Stimulated activated naive CD8-positive, alpha-beta T cell treated with anti-CD3 and anti-CD28 coated beads, Interleukin-15, amount 100 ng/mL, for 72 hours (primary cell): ENCODE data around the gene NELFB.
A peak's percentile ranks its signal among the peaks of the same experiment; 100 is the strongest.
"Not testable (repeated sequence)": the region's sequence is repeated elsewhere in the genome, so short reads cannot be mapped to it uniquely, and the experiment has no call there.

ENCODE experiments used
- ATAC-seq: fragments of 150-1000 bp; cut with Tn5 transposase; 2 replicates; pipeline ENCODE4 v1.10.0; 2021; ENCODE audit warnings: mild to moderate bottlenecking, moderate library complexity
- DNase-seq, 2 donors: peaks; one replicate each; pipeline ENCODE4 v3.0.0; 2021 to 2022
- H3K27ac Mint-ChIP-seq, 2 donors: one replicate each; pipeline ENCODE4 v1.8.0; 2022; ENCODE audit warnings: mild to moderate bottlenecking in 2 of 2, mixed read lengths in 2 of 2, moderate library complexity in 2 of 2
- H3K27me3 Mint-ChIP-seq: one replicate; pipeline ENCODE4 v1.8.0; 2022; ENCODE audit warnings: mixed read lengths
- H3K4me1 Mint-ChIP-seq: one replicate; pipeline ENCODE4 v1.8.0; 2022; ENCODE audit warnings: mild to moderate bottlenecking, mixed read lengths
- H3K4me3 Mint-ChIP-seq, 2 donors: one replicate each; pipeline ENCODE4 v1.8.0; 2022; ENCODE audit warnings: mild to moderate bottlenecking in 2 of 2, mixed read lengths in 2 of 2, moderate library complexity in 1 of 2
- H3K9me3 Mint-ChIP-seq, 2 donors: one replicate each; pipeline ENCODE4 v1.8.0; 2022; ENCODE audit warnings: mixed read lengths in 2 of 2

Gene NELFB

GRCh38 chr9:137250329-137251193 lies 4.6 kb upstream of the NELFB start:
- ATAC-seq = no peak
- peaks cover 13% of the 10 kb centered on the region for H3K4me1 Mint-ChIP-seq
- no peak overlapping the region for H3K4me3 Mint-ChIP-seq
- H3K27ac Mint-ChIP-seq = no peak overlapping the region
- DNase-seq = no peak
- H3K9me3 Mint-ChIP-seq = no peaks in the 10 kb centered on the region
- H3K27me3 Mint-ChIP-seq = peaks cover 6% of the 10 kb centered on the region

- Mint-ChIP-seq H3K4me3 (no peak within 1 kb of the TSS), H3K27me3 (peaks cover 6% of the 10 kb centered on the region), H3K4me1 (peaks cover 17% of the 10 kb centered on the region), H3K9me3 (no peaks in the 10 kb centered on the region), H3K27ac (no peak within 1 kb of the TSS)
- DNase-seq = no peak
- ATAC-seq = no peak
These were observed 4.0 kb upstream of the NELFB start, which contains the start of gene STPG3 for GRCh38 chr9:137251194-137251461. STPG3 (plus strand) TSS chr9:137251286; CDS start chr9:137251287, 1 bp downstream.

- no peak for DNase-seq
- Mint-ChIP-seq H3K27ac (no peak overlapping the region), H3K27me3 (peaks cover 6% of the 10 kb centered on the region), H3K4me3 (no peak overlapping the region), H3K9me3 (no peaks in the 10 kb centered on the region), H3K4me1 (peaks cover 22% of the 10 kb centered on the region)
- no peak for ATAC-seq
These were observed 3.4 kb upstream of the NELFB start for GRCh38 chr9:137251490-137252268.

- H3K27ac Mint-ChIP-seq = no peak overlapping the region
- no peak overlapping the region for H3K4me3 Mint-ChIP-seq
- H3K9me3 Mint-ChIP-seq = no peaks in the 10 kb centered on the region
- H3K4me1 Mint-ChIP-seq = peaks cover 24% of the 10 kb centered on the region
- H3K27me3 Mint-ChIP-seq = peaks cover 6% of the 10 kb centered on the region
- ATAC-seq (no peak), DNase-seq (no peak)
These were observed 2.3 kb upstream of the NELFB start for GRCh38 chr9:137252555-137253506.

GRCh38 chr9:137253717-137254623 lies 1.2 kb upstream of the NELFB start:
- ATAC-seq (no peak), DNase-seq (no peak)
- Mint-ChIP-seq H3K27ac (peak overlapping the region; percentile 80 to 84), H3K4me3 (peak overlapping the region; percentile 87 to 89), H3K27me3 (peaks cover 6% of the 10 kb centered on the region), H3K9me3 (no peaks in the 10 kb centered on the region), H3K4me1 (peaks cover 24% of the 10 kb centered on the region)

GRCh38 chr9:137255448-137256114 lies 454 bp downstream of the NELFB start:
- H3K27ac Mint-ChIP-seq = peak overlapping the region in 1 of 2 donors; percentile 13
- H3K4me3 Mint-ChIP-seq = peak overlapping the region; percentile 81 to 87
- ATAC-seq (no peak), DNase-seq (no peak)
- H3K9me3 Mint-ChIP-seq = no peaks in the 10 kb centered on the region
- H3K27me3 Mint-ChIP-seq = peaks cover 6% of the 10 kb centered on the region
- peaks cover 24% of the 10 kb centered on the region for H3K4me1 Mint-ChIP-seq

GRCh38 chr9:137256362-137256761 lies 1.2 kb downstream of the NELFB start:
- ATAC-seq (no peak), DNase-seq (no peak)
- Mint-ChIP-seq H3K4me3 (peak overlapping the region; percentile 81 to 87), H3K4me1 (peaks cover 24% of the 10 kb centered on the region), H3K9me3 (no peaks in the 10 kb centered on the region), H3K27me3 (peaks cover 6% of the 10 kb centered on the region), H3K27ac (no peak overlapping the region)

- peak overlapping the region; percentile 39 to 87 for H3K4me3 Mint-ChIP-seq
- H3K27ac Mint-ChIP-seq = no peak overlapping the region
- no peak for ATAC-seq
- peaks cover 6% of the 10 kb centered on the region for H3K27me3 Mint-ChIP-seq
- H3K9me3 Mint-ChIP-seq = no peaks in the 10 kb centered on the region
- DNase-seq = no peak
- H3K4me1 Mint-ChIP-seq = peaks cover 29% of the 10 kb centered on the region
These were observed 1.7 kb downstream of the NELFB start for GRCh38 chr9:137256856-137257255.

- not testable (repeated sequence) for DNase-seq, ATAC-seq, H3K27me3 Mint-ChIP-seq, H3K9me3 Mint-ChIP-seq, H3K4me3 Mint-ChIP-seq, H3K4me1 Mint-ChIP-seq
- peak overlapping the region in 1 of 2 donors; percentile 34 for H3K27ac Mint-ChIP-seq
These were observed 7.2 kb downstream of the NELFB start for GRCh38 chr9:137262173-137262908.

- H3K27ac Mint-ChIP-seq = peak overlapping the region in 1 of 2 donors; percentile 34
These were observed 7.8 kb downstream of the NELFB start for GRCh38 chr9:137262909-137263285.

GRCh38 chr9:137263506-137263905 lies 8.4 kb downstream of the NELFB start:
- no peak for DNase-seq
- Mint-ChIP-seq H3K27ac (peak overlapping the region in 1 of 2 donors; percentile 72), H3K27me3 (no peaks in the 10 kb centered on the region)

More at GRCh38 chr9:137262909-137263285, 7.8 kb downstream of the NELFB start:
- DNase-seq (no peak), ATAC-seq (no peak)
- Mint-ChIP-seq H3K4me1 (peaks cover 10% of the 10 kb centered on the region), H3K27me3 (no peaks in the 10 kb centered on the region), H3K9me3 (no peaks in the 10 kb centered on the region), H3K4me3 (no peak overlapping the region)

GRCh38 chr9:137264067-137264466 lies 8.9 kb downstream of the NELFB start:
- Mint-ChIP-seq H3K27ac (no peak overlapping the region), H3K4me1 (peaks cover 10% of the 10 kb centered on the region), H3K9me3 (no peaks in the 10 kb centered on the region), H3K27me3 (no peaks in the 10 kb centered on the region), H3K4me3 (no peak overlapping the region)
- ATAC-seq = no peak
- no peak for DNase-seq

More at GRCh38 chr9:137263506-137263905, 8.4 kb downstream of the NELFB start:
- Mint-ChIP-seq H3K9me3 (no peaks in the 10 kb centered on the region), H3K4me1 (peaks cover 10% of the 10 kb centered on the region), H3K4me3 (no peak overlapping the region)
- ATAC-seq = no peak

GRCh38 chr9:137265496-137266161 lies 10.5 kb downstream of the NELFB start:
- Mint-ChIP-seq H3K9me3 (no peaks in the 10 kb centered on the region), H3K27me3 (no peaks in the 10 kb centered on the region), H3K4me3 (no peak overlapping the region), H3K4me1 (peaks cover 18% of the 10 kb centered on the region), H3K27ac (peak overlapping the region in 1 of 2 donors; percentile 10)
- no peak for ATAC-seq
- DNase-seq = no peak
